ENCODE data around the gene ZCCHC4.

Gene ZCCHC4

DNA sequence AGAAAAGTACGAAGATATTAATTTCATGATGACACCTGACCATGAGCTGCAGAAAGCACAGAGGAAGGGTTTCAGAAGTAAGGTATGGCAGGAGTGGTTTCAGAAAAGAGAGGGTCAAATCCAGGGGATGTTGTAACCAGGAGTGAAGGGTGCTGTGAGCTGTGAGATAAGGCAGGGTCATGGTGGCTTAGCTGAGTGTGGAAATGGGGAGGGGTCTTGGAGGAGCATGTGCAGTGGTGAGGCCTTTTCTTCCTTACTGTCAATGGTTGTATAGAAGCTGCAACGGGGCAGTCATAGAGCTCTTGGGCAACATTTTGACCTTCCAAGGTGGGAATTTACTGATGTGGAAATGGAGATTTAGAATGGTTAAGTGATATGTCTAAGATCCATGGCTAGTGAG is 67.0 kb downstream of the ZCCHC4 start:
- no peak for DNase-seq

DNA sequence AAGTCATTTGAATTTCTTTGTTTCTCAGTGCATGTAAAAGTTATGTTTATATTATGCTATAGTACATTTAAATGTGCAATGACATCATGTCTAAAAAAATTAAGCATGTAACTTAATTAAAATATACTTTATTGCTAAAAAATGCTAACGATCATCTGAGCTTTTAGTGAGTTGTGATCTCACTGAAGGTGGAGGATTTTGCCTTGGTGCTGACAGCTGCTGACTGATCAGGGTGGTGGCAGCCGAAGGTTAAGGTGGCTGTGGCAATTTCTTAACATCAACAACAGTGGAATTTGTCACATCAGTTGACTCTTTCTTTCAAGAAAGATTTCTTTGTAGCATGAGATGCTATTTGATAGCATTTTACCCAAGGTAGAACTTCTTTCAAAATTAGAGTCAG is 71.1 kb downstream of the ZCCHC4 start:
- no peak for DNase-seq

DNA sequence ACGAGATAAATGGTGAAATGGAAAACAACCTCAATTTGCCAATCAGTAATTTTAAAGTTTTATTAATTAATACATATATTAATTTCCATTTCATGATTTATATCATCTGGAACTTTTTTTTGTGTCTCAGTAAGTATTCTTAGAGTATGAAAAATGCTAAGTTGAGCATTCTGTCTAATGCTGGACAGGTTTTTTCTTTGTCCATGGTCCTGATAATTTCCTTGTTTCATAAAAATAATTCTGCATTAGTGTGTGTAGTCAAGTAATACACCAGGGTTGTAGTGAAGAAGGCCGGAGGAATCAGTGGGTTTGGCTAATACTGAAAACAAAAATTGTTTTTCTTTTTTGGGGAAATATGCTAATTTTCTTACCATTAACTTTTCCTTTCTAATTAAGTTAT is 74.4 kb downstream of the ZCCHC4 start:
- DNase-seq: no peak

DNA sequence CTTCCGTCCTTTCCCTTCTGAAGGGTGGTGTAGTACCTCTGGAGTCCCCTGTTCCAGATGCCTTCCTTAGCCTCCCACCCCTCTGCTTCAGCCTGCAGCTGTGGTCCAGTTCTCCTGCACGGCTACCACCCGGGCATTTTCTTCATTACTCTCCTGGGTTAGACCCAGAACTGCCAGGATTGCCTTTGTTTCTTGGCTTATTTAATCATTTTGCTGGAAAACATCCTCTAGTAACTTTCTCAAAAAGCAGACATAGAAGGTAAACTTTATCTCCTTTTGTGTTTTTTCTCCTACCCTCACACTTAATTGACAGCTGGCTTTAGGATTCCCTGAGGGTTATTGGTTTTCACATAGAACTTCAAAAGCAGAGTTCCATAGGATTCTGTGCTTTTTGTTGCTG is 84.7 kb downstream of the ZCCHC4 start:
- DNase-seq: no peak

DNA sequence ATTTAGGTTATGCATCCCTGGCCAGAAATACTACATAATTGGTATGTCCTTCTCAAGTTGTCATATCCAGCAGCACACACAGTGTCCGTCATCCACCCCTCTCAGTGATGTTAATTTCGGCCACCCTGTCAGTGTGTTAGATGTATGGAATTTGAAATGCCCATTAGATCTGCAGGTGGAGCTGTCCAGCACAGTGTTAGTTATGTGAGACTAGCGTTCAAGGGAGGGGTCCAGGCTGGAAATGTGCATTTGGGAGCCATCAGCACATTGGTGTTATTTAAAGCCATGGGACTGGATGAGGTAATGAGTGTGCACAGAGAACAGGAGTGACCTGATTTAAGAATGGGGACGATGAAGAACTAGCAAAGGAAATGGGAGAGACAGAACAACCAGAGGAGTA is 86.9 kb downstream of the ZCCHC4 start:
- DNase-seq: no peak

DNA sequence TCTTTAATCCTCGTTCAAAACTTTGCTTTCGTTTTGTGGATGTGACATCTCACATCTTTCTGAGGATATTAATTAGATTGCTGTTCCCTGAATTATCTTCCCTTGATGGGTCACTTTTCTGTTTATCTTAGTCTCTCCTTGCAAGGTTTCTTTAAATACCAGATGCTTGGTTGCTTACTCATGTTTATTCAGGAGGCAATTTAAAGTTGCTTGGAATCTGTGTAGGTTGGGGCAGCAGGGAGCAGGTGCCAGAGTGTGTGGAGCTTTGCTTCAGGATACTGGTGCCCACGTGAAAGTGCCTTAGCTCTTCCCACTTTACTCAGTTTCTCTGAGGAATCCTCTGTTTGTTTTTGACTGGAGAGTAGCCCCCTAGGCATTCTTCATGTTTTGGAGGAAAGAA is 88.5 kb downstream of the ZCCHC4 start:
- no peak for DNase-seq

DNA sequence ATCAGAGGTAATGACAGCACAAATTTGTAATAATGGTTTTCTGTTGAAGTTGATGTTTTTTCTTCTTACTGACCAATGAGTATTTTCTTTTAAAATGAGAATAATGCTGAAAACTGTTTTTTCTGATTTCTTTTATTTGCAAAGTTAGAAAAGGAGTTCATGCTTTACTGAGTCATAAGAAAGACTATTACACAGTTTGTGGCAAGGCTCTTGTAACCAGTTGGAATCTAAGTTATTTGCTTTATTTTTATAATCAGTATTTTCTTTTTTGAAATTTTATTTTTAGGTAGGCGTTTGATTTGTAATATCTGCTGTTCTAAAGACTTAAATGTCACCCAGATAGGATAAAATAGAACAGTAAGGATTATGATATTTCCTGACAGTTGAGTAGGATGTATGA is 89.9 kb downstream of the ZCCHC4 start:
- DNase-seq: no peak

DNA sequence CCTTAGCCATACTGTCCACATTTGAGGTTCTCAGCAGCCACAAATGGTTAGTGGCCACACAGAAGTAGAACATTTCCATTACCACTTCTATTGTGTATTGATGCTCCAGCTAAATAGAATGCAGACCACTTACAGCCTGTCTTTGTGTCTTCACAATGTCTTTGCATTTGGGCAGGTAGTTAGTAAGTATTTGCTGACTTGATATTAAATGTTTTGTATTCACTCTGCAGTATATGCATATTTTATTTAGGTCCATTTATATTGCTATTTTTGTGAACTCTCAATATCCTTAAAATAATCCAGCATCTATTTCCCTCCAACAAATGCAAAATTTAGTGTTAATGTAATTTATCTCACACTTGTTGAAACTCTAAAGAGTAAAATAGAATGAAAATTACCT is 91.1 kb downstream of the ZCCHC4 start:
- DNase-seq: no peak

DNA sequence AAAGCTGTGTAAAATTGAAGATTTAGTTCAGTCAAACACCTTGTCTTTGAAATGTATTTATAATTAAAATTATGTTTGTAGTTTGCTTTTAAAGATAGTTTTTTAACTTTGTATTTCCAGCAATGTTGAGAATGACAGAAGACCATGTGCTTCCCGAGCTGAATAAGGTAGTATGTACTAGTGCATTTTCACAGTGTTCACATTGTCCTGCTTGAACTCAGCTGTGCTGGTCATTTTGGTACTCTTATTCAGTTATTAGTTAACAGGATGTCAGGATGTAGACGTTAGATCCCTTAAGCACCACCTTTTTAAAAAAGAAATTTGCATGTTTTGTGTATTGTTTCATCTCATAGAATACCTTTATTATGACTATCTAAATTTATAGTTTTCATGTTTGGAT is 92.9 kb downstream of the ZCCHC4 start:
- no peak for DNase-seq

DNA sequence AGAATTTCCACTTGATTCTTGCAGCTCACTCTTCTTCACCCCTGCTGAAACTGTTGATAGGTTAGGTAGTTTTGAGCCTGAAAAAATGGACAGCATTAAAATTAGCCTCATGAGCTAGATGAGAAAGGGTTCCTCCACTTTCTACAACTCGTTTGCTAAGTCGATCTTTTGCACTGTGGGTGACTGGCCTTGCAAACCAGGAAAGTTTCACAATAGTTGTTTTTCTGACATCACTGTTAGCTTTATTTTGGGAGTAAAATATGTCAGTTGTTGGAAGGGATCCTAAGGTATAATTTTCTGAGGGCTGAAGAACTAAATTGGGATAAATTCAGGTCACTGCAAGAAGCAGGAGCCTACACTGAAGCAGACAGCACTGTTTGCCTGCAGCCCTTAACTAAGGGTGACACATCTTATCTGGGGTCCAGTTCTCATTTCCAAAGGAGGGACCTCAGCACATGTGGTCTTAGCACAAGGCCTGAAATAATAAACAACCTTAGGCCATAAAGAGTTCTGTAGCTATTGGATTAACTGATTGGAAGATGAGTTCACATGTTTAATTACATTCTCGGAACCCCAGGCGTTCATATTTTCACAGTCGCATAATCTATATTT is 93.6 kb downstream of the ZCCHC4 start:
- DNase-seq: no peak

DNA sequence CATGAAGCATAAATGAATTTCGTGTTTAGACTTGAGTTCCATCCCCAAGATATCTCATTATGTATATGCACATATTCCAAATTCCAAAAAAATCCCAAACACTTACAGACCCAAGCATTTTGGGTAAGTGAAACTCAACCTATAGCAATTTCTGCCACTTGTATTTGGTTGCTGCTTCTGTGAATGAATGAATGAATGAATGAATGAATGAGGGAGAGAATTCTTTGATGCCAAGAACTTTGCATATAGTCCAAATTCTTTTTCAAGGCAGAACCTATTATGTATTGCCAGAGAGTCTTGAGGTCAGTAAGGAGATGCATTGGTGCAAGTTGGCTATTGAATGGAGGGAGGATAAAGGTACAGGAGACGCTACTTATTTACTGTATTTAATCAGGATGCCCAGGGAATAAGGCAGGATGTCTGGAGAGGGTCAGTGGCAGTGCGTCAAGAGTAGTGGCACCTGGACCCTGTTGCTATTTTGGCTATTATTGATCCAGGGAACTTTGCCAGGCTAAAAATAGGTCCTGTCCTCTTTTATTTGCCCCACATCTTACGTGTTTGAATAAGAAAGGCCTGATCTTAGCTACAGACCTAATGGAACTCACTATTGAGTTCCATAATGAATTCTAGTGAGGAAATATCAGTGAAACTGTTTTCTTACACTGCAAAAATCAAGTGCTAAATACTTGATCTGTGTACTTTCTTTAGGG is 98.4 kb downstream of the ZCCHC4 start:
- no peak for DNase-seq

DNA sequence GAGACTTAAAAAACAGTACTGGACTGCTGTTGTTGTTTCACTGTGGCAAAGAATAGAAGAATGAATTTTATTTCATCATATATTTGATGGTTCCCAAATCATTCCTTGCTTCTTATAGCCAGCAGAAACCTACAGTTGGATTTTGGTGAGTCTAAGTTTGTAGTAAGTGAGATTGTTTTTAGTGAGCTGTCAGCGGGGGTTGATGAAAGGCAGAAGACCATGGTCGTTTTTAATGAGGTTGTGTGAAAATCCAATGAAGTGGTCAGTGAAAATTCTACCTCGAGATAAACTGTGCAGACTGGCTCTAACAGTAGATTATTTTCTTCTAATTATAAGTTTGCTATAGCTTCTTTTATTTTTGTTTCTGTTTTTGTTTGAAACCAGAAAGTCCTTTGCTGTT is 100.7 kb downstream of the ZCCHC4 start:
- no peak for DNase-seq

DNA sequence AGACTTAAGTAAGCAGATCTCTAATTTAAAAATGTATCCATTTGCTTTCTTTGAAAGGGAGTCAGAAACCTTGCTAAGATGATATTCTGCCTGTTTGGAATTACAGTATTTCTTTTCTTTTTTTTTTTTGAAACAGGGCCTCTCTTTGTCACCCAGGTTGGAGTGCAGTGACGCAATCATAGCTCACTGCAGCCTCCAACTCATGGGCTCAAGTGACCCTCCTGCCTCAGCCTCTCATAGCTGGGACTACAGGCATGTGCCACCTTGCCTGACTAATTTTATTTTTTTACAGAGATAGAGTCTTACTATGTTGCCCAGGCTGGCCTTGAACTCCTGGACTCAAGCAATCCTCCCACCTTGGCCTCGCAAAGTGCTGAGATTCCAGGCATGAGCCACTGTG is 104.4 kb downstream of the ZCCHC4 start:
- DNase-seq: no peak

All from NCI-H69 (cell line).